Fibroblast of skin of abdomen (primary cell): ENCODE measurements around the gene SCN3B. TPM values are rescaled to one million over a fixed set of nuclear protein-coding genes. Genes with fewer than 3 reads are reported as not detected.
A peak's percentile ranks its signal among the peaks of the same experiment; 100 is the strongest.
"Not testable (repeated sequence)": the region's sequence is repeated elsewhere in the genome, so short reads cannot be mapped to it uniquely, and the experiment has no call there.

Source experiments
- DNase-seq: peaks from one replicate; pipeline ENCODE4 v3.0.0-alpha.2; 2013
- polyA plus RNA-seq, 2 experiments: library from polyadenylated mRNA; unstranded; fragments of 120-200 nt; gene quantifications; one replicate each; pipeline ENCODE4 v1.2.1, GENCODE V29; 2013; ENCODE audit not compliant: insufficient read length in 2 of 2

The SCN3B gene
- polyA plus RNA-seq (2013, experiment 1 of 2; ENCODE audit: insufficient read length): 0.10 TPM
- polyA plus RNA-seq (2013, experiment 2 of 2; ENCODE audit: insufficient read length): 0.16 TPM

- DNase-seq: peak; percentile 55
Observed at GRCh38 chr11:123654566-123655081, at the start of gene SCN3B. TSS of gene SCN3B (minus strand) at chr11:123654624. CDS start at chr11:123653801, 823 bp downstream.

DNA sequence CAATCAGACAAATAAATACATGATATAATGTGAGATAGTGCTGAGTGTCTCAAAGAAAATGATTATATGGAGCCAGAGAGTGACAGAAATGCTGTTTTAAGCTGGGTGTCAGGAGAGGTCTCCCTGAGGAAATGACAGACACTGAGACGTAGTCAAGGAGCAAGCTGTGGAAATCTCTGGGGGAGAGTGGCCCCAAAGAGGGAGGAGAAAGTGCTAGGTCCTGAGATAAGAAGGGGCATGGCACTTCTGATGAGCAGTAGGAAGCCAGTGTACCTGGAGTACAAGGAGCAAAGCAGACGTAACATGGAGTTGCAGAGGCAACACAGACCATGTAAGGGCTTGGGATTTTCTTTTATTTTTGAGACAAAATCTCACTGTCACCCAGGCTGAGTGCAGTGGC, 48.3 kb upstream of the SCN3B start:
- DNase-seq: no peak

- no peak for DNase-seq
Observed at GRCh38 chr11:123702139-123702538, 47.7 kb upstream of the SCN3B start.

DNA sequence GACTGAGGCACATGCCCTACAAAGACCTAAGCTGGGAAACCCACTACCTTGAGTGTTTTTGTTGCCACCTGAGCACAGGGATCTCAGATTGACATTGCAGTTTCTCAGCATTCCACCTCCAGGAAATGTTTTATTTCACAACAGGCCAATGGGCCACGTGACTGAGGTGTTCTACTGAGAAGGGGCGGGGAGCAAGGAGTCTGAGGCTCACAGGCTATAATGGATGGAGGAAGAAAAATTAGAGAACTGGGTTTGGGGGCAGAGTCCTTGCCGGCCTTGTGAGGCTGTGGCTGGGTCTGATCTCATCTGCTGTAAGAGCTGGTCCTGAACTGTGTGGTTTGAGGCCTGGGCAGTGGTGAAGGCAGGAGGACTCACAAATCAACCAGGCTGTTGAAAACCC, 46.3 kb upstream of the SCN3B start:
- no peak for DNase-seq

GRCh38 chr11:123698546-123699127, 44.2 kb upstream of the SCN3B start:
- no peak for DNase-seq

GRCh38 chr11:123696183-123696582, 41.8 kb upstream of the SCN3B start:
- no peak for DNase-seq

DNA sequence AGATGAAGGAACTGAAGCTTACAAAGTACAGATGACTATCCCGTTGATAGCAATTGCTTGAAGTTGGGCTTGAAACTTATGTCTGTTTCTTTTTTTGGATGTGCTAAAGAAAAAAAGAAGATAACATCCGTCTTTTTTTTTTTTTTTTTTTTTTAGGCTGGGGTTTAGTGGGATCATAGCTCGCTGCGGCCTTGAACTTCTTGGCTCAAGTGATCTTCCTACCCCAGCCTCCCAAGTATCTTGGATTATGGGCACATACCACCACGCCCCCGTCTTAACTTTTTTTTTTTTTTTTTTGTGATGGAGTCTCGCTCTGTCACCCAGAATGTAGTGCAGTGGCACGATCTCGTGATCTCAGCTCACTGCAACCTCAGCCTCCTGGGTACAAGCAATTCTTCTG, 40.8 kb upstream of the SCN3B start:
- DNase-seq: no peak

GRCh38 chr11:123694551-123694950, 40.1 kb upstream of the SCN3B start:
- peak; percentile 15 for DNase-seq

- DNase-seq: no peak
Observed at GRCh38 chr11:123692961-123693360, 38.5 kb upstream of the SCN3B start.

DNA sequence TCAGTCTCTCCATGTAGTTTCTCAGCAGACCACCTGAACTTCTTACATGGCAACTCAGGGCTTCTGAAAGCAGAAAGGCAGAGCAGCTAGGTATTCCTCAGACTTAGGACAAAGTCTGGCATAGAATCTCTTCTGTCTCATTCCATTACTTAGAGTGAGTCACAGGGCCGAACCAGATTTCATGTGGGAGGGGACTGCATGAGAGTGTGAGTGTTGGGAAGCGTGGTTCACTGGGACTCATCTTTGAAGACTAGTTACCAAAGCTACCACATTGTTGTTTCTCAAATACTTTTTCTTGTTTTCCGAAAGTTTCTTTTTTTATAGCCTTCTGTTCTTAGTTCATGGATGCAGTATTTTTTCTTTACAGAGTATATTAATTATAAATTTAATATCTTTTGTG, 36.1 kb upstream of the SCN3B start:
- peak; percentile 47 for DNase-seq

DNA sequence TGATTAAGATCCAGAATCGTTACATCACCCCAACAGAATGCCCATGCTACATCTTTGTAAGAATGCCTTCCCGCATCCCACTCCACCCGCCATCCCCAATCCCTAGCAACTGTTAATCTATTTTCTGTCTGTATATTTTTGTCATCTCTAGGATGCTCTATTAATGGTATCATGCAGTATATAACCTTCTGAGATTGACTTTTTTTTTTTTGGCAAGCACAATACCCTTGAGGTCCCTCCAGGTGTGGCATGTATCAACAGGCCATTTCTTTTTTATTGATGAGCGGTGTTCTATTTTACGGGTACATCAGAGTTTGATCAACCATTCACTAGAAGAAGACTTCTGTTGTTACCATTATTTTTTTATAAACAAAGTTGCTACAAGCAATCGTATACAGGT, 30.2 kb upstream of the SCN3B start:
- no peak for DNase-seq

- DNase-seq: no peak
Observed at GRCh38 chr11:123683428-123684170, 29.2 kb upstream of the SCN3B start.

DNA sequence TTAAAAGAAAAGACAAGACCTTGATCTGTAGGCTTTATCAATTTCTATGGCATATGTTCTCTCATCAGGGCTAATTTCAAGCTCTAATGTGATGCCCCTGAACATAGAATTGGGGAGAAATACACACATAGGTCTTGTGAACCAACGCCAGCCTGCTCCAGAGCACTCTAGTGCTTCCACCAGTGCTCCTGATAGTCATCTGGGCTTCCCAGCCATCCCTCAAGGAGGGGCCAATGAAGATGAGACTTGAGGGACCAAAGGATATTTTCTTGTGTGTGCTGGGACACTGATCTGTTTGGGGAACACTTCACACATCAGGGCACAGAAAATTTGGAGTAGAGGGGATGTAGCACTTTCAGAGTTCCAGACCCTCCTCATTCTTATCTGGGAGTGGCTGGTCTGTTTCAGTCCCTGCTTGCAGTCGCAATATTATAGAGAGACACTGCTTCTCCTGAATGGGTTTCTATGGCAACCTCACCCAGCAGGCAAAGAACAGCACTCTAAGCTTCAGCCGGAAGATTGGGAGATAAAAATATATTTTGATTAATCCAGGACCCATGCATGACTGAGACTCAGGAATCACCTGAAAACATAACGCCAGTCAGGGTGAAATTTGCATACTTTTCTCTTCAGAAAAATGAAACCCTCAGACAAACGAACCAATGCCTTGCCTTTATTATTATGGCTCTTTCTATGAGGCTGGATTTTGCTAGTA, 28.4 kb upstream of the SCN3B start:
- DNase-seq: no peak

DNA sequence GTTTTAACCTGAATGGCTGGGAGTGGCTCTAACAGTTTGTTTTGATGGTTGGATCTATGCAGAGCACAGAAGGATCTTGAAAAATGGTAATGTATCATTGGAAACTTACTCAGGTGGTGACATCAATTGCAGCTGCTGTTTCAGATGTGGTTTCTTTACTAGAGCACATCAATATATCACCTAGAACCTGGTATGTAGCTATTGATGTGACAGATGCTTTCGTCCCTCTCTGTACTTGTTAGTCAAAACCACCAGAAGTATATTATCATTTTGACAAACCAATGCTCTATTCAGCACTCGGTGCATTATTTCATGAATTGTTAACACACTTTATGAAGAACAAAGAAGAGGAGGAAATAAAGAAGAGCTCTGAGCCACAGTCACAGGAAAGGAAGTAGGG, 26.6 kb upstream of the SCN3B start:
- DNase-seq: no peak

DNA sequence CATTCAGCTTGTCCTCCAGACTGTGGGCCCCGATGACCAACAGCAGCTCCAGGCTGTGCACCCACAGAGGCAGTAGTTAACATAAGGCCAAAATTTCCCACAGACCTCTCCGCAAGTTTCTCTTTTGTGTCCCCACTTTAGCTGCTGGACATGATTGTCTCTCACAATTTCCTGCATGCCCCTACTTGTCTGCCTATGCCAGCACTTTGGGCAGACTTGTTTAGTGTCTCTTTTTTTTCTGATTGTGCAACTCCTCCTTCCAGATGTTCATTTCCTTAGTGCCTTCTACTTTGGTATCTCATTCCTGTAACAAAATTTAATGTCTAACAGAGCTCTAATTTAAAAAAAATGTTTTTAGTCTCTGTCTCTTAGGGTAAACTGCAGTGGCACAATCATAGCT, 23.8 kb upstream of the SCN3B start:
- no peak for DNase-seq

DNA sequence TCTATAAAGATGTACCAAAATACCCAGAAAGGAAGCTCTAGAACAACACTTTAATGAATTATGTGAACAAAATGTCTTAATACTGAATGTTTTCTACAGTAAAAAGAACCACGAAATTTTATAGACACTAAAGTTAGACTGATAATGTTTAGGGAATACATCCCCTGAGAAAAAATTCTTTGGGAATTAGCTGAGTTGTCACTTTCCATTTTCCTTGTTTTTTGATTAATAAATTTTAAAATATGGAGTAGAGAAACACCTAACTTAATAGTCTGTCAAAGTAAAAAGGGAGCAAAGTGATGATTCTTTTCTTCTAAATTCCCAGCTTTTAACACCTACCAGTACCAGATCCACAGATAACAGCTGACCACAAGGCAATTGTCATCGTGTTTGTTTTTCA, 23.1 kb upstream of the SCN3B start:
- DNase-seq: no peak

DNA sequence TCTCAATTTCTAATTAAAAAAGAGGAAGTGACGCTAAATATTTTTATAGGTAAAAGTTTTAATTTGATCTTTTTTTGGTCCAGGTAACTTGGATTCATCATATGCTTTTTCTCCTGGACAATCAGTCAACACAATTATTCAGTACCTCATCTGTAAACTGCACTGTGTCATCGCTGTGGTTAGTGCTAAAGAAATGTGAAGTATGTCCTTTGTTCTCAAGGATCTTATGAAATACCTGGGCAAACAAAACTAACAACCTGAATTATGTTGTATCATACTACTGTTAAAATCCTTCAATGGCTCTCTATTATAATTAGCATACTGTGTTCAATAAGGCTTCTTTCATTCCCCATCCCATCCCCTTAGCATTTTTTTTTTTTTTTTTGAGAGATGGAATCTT, 19.9 kb upstream of the SCN3B start:
- DNase-seq: no peak

DNA sequence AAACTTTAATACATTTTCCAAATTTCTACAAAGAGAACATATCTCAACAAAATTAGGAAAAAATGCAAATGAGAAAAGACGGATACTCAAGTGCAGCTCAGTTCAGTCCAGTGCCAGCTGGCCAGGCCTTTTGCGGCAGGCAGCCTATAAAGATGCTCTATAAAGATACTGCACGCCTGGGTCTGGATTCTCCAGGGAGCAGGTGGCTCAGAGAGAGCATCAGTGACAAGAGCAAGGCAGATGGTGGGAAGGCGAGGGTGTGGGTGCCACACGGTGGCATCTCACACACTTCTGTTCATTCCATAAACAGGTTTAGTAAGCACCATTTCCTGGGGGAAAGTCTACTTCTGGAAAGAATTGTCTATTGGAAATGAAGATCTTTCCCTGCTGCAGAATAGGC, 18.1 kb upstream of the SCN3B start:
- no peak for DNase-seq

GRCh38 chr11:123671534-123671933, 17.1 kb upstream of the SCN3B start:
- no peak for DNase-seq

- no peak for DNase-seq
Observed at GRCh38 chr11:123670081-123670480, 15.7 kb upstream of the SCN3B start.

GRCh38 chr11:123665306-123665705, 10.9 kb upstream of the SCN3B start:
- no peak for DNase-seq

DNA sequence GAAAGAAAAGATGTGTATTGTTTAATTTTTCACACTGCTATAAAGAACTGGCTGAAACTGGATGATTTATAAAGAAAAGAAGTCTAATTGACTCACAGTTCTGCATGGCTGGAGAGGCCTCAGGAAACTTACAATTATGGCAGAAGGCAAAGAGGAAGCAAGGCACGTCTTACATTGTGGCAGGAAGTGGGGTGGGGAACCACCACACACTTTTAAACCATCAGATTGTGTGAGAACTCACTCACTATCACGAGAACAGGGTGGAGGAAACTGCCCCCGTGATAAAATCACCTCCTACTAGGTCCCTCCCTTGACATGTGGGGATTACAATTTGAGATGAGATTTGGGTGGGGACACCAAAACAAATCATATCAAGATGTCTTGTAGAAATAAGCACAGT, 5.5 kb upstream of the SCN3B start:
- not testable (repeated sequence) for DNase-seq

- no peak for DNase-seq
Observed at GRCh38 chr11:123659311-123659710, 4.9 kb upstream of the SCN3B start.
